GM12878 (cell line): ENCODE results near the gene PPP5C. TPM values are rescaled to one million over a fixed set of nuclear protein-coding genes. Genes with fewer than 3 reads are reported as not detected.

ENCODE experiments used
- ATAC-seq: fragments of 200-7000 bp; cut with Tn5 transposase; 3 replicates; pipeline ENCODE4 v1.9.1; 2020; ENCODE audit warnings: mild to moderate bottlenecking, moderate library complexity
- BruUV-seq: library from RNA; stranded (reverse); fragments of 400-500 nt; replicated peaks from 2 replicates; lab custom pipeline; 2021; lab: Mats Ljungman, UMichigan
- CTCF ChIA-PET: fragments of 300-600 bp; sonication (Branson Sonifier 250); formaldehyde crosslinking; extraction: SDS; loops from one replicate; lab custom pipeline; 2021; ENCODE audit warnings: inconsistent platforms; lab: Yijun Ruan, JAX
- POLR2A ChIA-PET: fragments of 350-600 bp; formaldehyde crosslinking; extraction: SDS; loops from one replicate; lab custom pipeline; 2021; ENCODE audit warnings: inconsistent platforms; lab: Charles Lee
- RAD21 ChIA-PET: fragments of 300-600 bp; sonication (Branson Sonifier 250); formaldehyde crosslinking; loops from one replicate; lab custom pipeline; 2023; ENCODE audit warnings: antibody characterized with exemption; ENCODE audit not compliant: unreplicated experiment; lab: Charles Lee
- SMC1A ChIA-PET: fragments of 300-600 bp; sonication (Branson Sonifier 250); formaldehyde crosslinking; loops from one replicate; lab custom pipeline; 2023; ENCODE audit not compliant: unreplicated experiment, uncharacterized antibody; lab: Charles Lee
- DNase-seq: peaks from one replicate; pipeline ENCODE4 v3.0.0-alpha.2; 2011; ENCODE audit warnings: low read depth, low spot score
- FAIRE-seq: peaks from 3 replicates; lab custom pipeline; 2011; peaks lifted over from hg19 to GRCh38; lab: Jason Lieb, UNC
- H2AFZ ChIP-seq: 2 replicates; pipeline ENCODE4 v1.6.0; 2011; ENCODE audit warnings: low read depth, low read length, control low read depth; ENCODE audit not compliant: control insufficient read depth
- H3K27ac ChIP-seq: 2 replicates; pipeline ENCODE4 v1.5.1; 2011; ENCODE audit warnings: control low read depth; ENCODE audit not compliant: control insufficient read depth, insufficient read depth
- H3K27me3 ChIP-seq, 2 experiments: replicated peaks in 1 of 2; 2 replicates each; pipeline versions ENCODE4 v1.6.0 to v1.6.1; 2011; ENCODE audit warnings: low read length in 1 of 2; ENCODE audit not compliant: control insufficient read depth in 2 of 2, insufficient read depth in 2 of 2
- H3K36me3 ChIP-seq, 2 experiments: 2 replicates each; pipeline ENCODE4 v1.5.1; 2011; ENCODE audit warnings: low read length in 1 of 2; ENCODE audit not compliant: control insufficient read depth in 2 of 2, insufficient read depth in 2 of 2
- H3K4me1 ChIP-seq: 2 replicates; pipeline ENCODE4 v1.6.1; 2011; ENCODE audit warnings: mild to moderate bottlenecking, low read length, moderate library complexity, mixed read lengths; ENCODE audit not compliant: control insufficient read depth, insufficient read depth
- H3K4me2 ChIP-seq: 2 replicates; pipeline ENCODE4 v1.6.0; 2011; ENCODE audit warnings: control low read depth; ENCODE audit not compliant: control insufficient read depth, insufficient read depth
- H3K4me3 ChIP-seq: fragments of 200-600 bp; sonication (generic); 2 replicates; pipeline ENCODE4 v1.5.1; 2016
- H3K79me2 ChIP-seq: 2 replicates; pipeline ENCODE4 v1.6.0; 2011; ENCODE audit warnings: low read length; ENCODE audit not compliant: control insufficient read depth, insufficient read depth
- H3K9ac ChIP-seq: 2 replicates; pipeline ENCODE4 v1.8.0; 2011; ENCODE audit warnings: low read length, control low read depth, mixed read lengths; ENCODE audit not compliant: control insufficient read depth, insufficient read depth
- H3K9me3 ChIP-seq: replicated peaks from 3 replicates; pipeline ENCODE4 v1.5.1; 2011; ENCODE audit warnings: mild to moderate bottlenecking, low read length; ENCODE audit not compliant: control insufficient read depth, insufficient read depth
- H4K20me1 ChIP-seq: 2 replicates; pipeline ENCODE4 v1.6.0; 2011; ENCODE audit not compliant: control insufficient read depth, insufficient read depth
- BCL3 ChIP-seq: IDR thresholded peaks from 2 replicates; pipeline ENCODE4 v1.6.1; 2011; ENCODE audit warnings: borderline replicate concordance, low read depth, mild to moderate bottlenecking, moderate library complexity, low read length; ENCODE audit not compliant: insufficient read depth, poor library complexity, severe bottlenecking
- CBFB ChIP-seq: IDR thresholded peaks from 2 replicates; pipeline ENCODE4 v1.6.1; 2016; ENCODE audit warnings: antibody characterized with exemption, low read depth
- CBX5 ChIP-seq: sonication (generic); IDR thresholded peaks from 2 replicates; pipeline ENCODE4 v1.6.1; 2016; ENCODE audit warnings: low read depth, moderate library complexity, mild to moderate bottlenecking, inconsistent platforms
- CREM ChIP-seq: IDR thresholded peaks from 2 replicates; pipeline ENCODE4 v1.6.1; 2014; ENCODE audit warnings: antibody characterized with exemption, low read depth
- NRF1 ChIP-seq: conservative IDR thresholded peaks from 2 replicates; pipeline ENCODE4 v1.6.1; 2011; ENCODE audit warnings: mild to moderate bottlenecking, low read depth, low read length, improper control_type of control experiment
- RAD21 ChIP-seq: IDR thresholded peaks from 2 replicates; pipeline ENCODE4 v1.6.1; 2011; ENCODE audit warnings: mild to moderate bottlenecking, low read depth, low read length, moderate library complexity; ENCODE audit not compliant: insufficient read depth
- RB1 ChIP-seq: fragments of 450-650 bp; formaldehyde crosslinking; IDR thresholded peaks from 2 replicates; pipeline ENCODE4 v1.6.1; 2017; ENCODE audit warnings: mild to moderate bottlenecking, borderline replicate concordance
- ZBTB33 ChIP-seq: fragments of 450-650 bp; IDR thresholded peaks from 2 replicates; pipeline ENCODE4 v1.6.1; 2017; ENCODE audit warnings: mild to moderate bottlenecking
- WGBS: methylation state at CpG from one replicate; pipeline ENCODE4 v1.1.6; 2016; ENCODE audit warnings: low lambda C conversion rate; ENCODE audit not compliant: insufficient replicate concordance, insufficient coverage; ENCODE audit errors: missing lambda C conversion rate; 5-methylcytosine and 5-hydroxymethylcytosine counted together
- in situ Hi-C: fragments of 300-500 bp; cut with MboI; formaldehyde crosslinking; loops from 9 replicates; pipeline ENCODE4 v1.14.3; 2018; ENCODE audit warnings: mixed read lengths
- intact Hi-C: fragments of 100-400 bp; cut with micrococcal nuclease; formaldehyde crosslinking; loops from one replicate; pipeline ENCODE4 v1.14.2; 2022; ENCODE audit not compliant: unreplicated experiment
- polyA plus RNA-seq, 11 experiments: library from polyadenylated mRNA; depleted of rRNA in 4 of 11; unstranded in 6 of 11; stranded (reverse) in 5 of 11; fragments of >200 nt; fragmentation: Nextera tagmentation in 4 of 11; fragmentation: Illumina TruSeq in 1 of 11; extraction: Ambion mirVana in 4 of 11; extraction: Trizol in 1 of 11; gene quantifications; 1 replicate in 1 of 11; 2 replicates in 10 of 11; pipeline versions ENCODE4 v1.2.1 to v1.2.3, GENCODE V29; 2011 to 2016; ENCODE audit warnings: inconsistent platforms in 2 of 11, missing spikeins in 2 of 11, low read depth in 1 of 11
- total RNA-seq, 4 experiments: library from RNA; depleted of rRNA in 3 of 4; stranded (reverse); fragments of >200 nt in 3 of 4; fragmentation: Illumina TruSeq in 1 of 4; extraction: Trizol in 1 of 4; gene quantifications; 2 replicates each; pipeline versions ENCODE4 v1.2.1 to v1.2.3, GENCODE V29; 2013 to 2021

Gene PPP5C
- total and polyA plus RNA-seq, 10 of the 15 experiments (the other 5 are each of a cell fraction or from before 2014, with no cell fraction given), result 1.1 to 154 (median 94.5) TPM

- CTCF ChIA-PET, result interaction anchor here (1.2 kb wide), 1 partner anchor 10 kb away, joined by 3 read pairs; no protein-coding TSS in a partner anchor
- H3K9me3 ChIP-seq, result no peaks in the 10 kb centered on the region
- in situ Hi-C loops, result no loop called here
- no peak for TF ChIP-seq RB1
- TF ChIP-seq BCL3, result no peak
- no peak for TF ChIP-seq RAD21
- TF ChIP-seq CREM, result no peak
- no peak for TF ChIP-seq CBX5
- TF ChIP-seq ZBTB33, result no peak
- TF ChIP-seq CBFB, result no peak
- no peak for TF ChIP-seq NRF1
- TF ChIP-seq, all 136 proteins: peak for 0
- Histone ChIP-seq H3K4me1 (no peaks in the 10 kb centered on the region), H3K4me3 (no peak overlapping the region), H3K79me2 (no peaks in the 10 kb centered on the region), H3K9ac (no peak overlapping the region), H3K27ac (no peak overlapping the region), H3K27me3 (no peaks in the 10 kb centered on the region; a peak in 1 of 4 replicates), H3K36me3 (no peaks in the 10 kb centered on the region), H4K20me1 (no peaks in the 10 kb centered on the region), H2AFZ (no peak overlapping the region), H3K4me2 (no peak overlapping the region)
- ChIA-PET SMC1A (no interaction called here), POLR2A (no interaction called here), RAD21 (no interaction called here)
- no peak for ATAC-seq
- no TSS peak for BruUV-seq
- no peak for FAIRE-seq
- intact Hi-C loops, result no loop called here
- whole genome bisulfite sequencing, result 41% methylated on average over 15 of the region's 19 CpGs
- DNase-seq, result no peak
Measured at GRCh38 chr19:46297700-46298478, 49.0 kb upstream of the PPP5C start.
